IPS DF 19.7 (cell line): Measurements from ENCODE around the gene BARHL1.
"Not testable (repeated sequence)": the region's sequence is repeated elsewhere in the genome, so short reads cannot be mapped to it uniquely, and the experiment has no call there.

ENCODE experiments used
- DNase-seq: peaks from one replicate; pipeline ENCODE4 v3.0.0-alpha.2; 2013; ENCODE audit warnings: low read depth, low spot score

BARHL1 gene

GRCh38 chr9:132556714-132557113 lies 25.7 kb upstream of the BARHL1 start:
- DNase-seq, result no peak

- DNase-seq, result no peak
Observed at GRCh38 chr9:132557159-132557558, 25.2 kb upstream of the BARHL1 start.

GRCh38 chr9:132559711-132560110 lies 22.7 kb upstream of the BARHL1 start:
- DNase-seq, result no peak

- no peak for DNase-seq
Observed at GRCh38 chr9:132560616-132561202, 21.7 kb upstream of the BARHL1 start.

- DNase-seq, result no peak
Observed at GRCh38 chr9:132562306-132562573, 20.2 kb upstream of the BARHL1 start.

GRCh38 chr9:132564526-132564925 lies 17.9 kb upstream of the BARHL1 start:
- no peak for DNase-seq

- DNase-seq, result not testable (repeated sequence)
Observed at GRCh38 chr9:132568787-132569186, 13.6 kb upstream of the BARHL1 start.

GRCh38 chr9:132571806-132572600 lies 10.4 kb upstream of the BARHL1 start:
- DNase-seq, result no peak

- DNase-seq, result no peak
Observed at GRCh38 chr9:132572921-132573320, 9.5 kb upstream of the BARHL1 start.

GRCh38 chr9:132575005-132575609 lies 7.3 kb upstream of the BARHL1 start:
- DNase-seq, result no peak

GRCh38 chr9:132575811-132576210 lies 6.6 kb upstream of the BARHL1 start:
- DNase-seq, result no peak

GRCh38 chr9:132577119-132577518 lies 5.3 kb upstream of the BARHL1 start:
- DNase-seq, result no peak

GRCh38 chr9:132578367-132578932 lies 4.0 kb upstream of the BARHL1 start:
- DNase-seq, result no peak

GRCh38 chr9:132579427-132579798 lies 3.0 kb upstream of the BARHL1 start:
- DNase-seq, result no peak

- DNase-seq, result no peak
Observed at GRCh38 chr9:132582786-132583583, 579 bp downstream of the BARHL1 start.

GRCh38 chr9:132583584-132584304 lies 1.3 kb downstream of the BARHL1 start:
- DNase-seq, result no peak

GRCh38 chr9:132584601-132585560 lies 2.5 kb downstream of the BARHL1 start:
- DNase-seq, result no peak

GRCh38 chr9:132585954-132586829 lies 3.8 kb downstream of the BARHL1 start:
- no peak for DNase-seq
